Measurements from ENCODE around the gene SP110. TPM values are rescaled to one million over a fixed set of nuclear protein-coding genes. Genes with fewer than 3 reads are reported as not detected.
"Not testable (repeated sequence)": the region's sequence is repeated elsewhere in the genome, so short reads cannot be mapped to it uniquely, and the experiment has no call there.

The SP110 gene
- total RNA-seq: 100 to 1,000 TPM; 153 to 158 TPM

GRCh38 chr2:230219419-230220331, at the start of gene SP110:
SP110 (minus strand) TSS chr2:230219984; CDS start chr2:230216927, 3,057 bp downstream.
- DNase-seq (peak; percentile 80), ATAC-seq (ENCODE audit: low read depth) (peak; percentile 88)
- Mint-ChIP-seq H3K36me3 (peaks cover 41% of the 10 kb centered on the region), H3K4me3 (peak within 1 kb of the TSS; percentile 99), H3K9me3 (no peaks in the 10 kb centered on the region), H3K27me3 (no peaks in the 10 kb centered on the region), H3K4me1 (peaks cover 53% of the 10 kb centered on the region), H3K27ac (peak within 1 kb of the TSS; percentile 99)
- POLR2A ChIA-PET: interaction anchor here (0.6 to 5.0 kb wide), 13 partner anchors 8 to 439 kb away, joined by 3 to 56 read pairs (median 11); partner anchors contain the start of genes SP100 and SP140L

GRCh38 chr2:230268606-230269243, 48.9 kb upstream of the SP110 start:
- ATAC-seq (ENCODE audit: low read depth) (peak; percentile 78), DNase-seq (no peak)
- H3K27me3 Mint-ChIP-seq: no peaks in the 10 kb centered on the region
- peaks cover 15% of the 10 kb centered on the region for H3K9me3 Mint-ChIP-seq
- H3K27ac Mint-ChIP-seq: peak overlapping the region; percentile 59
- H3K4me3 Mint-ChIP-seq: peak overlapping the region; percentile 6
- POLR2A ChIA-PET: no interaction called here
- H3K4me1 Mint-ChIP-seq: peaks cover 24% of the 10 kb centered on the region
- peaks cover 72% of the 10 kb centered on the region for H3K36me3 Mint-ChIP-seq

GRCh38 chr2:230267556-230267955, 47.8 kb upstream of the SP110 start:
- Mint-ChIP-seq H3K27me3 (no peaks in the 10 kb centered on the region), H3K9me3 (peaks cover 14% of the 10 kb centered on the region), H3K36me3 (peaks cover 64% of the 10 kb centered on the region), H3K27ac (no peak overlapping the region), H3K4me3 (no peak overlapping the region), H3K4me1 (peaks cover 32% of the 10 kb centered on the region)
- DNase-seq (no peak), ATAC-seq (ENCODE audit: low read depth) (no peak)
- POLR2A ChIA-PET: no interaction called here

GRCh38 chr2:230267059-230267458, 47.3 kb upstream of the SP110 start:
- POLR2A ChIA-PET: no interaction called here
- H3K4me3 Mint-ChIP-seq: no peak overlapping the region
- DNase-seq: no peak
- H3K9me3 Mint-ChIP-seq: peaks cover 10% of the 10 kb centered on the region
- peaks cover 37% of the 10 kb centered on the region for H3K4me1 Mint-ChIP-seq
- no peaks in the 10 kb centered on the region for H3K27me3 Mint-ChIP-seq
- H3K36me3 Mint-ChIP-seq: peaks cover 62% of the 10 kb centered on the region
- no peak overlapping the region for H3K27ac Mint-ChIP-seq
- no peak for ATAC-seq (ENCODE audit: low read depth)

GRCh38 chr2:230266638-230267037, 46.9 kb upstream of the SP110 start:
- no peak for DNase-seq
- no peak for ATAC-seq (ENCODE audit: low read depth)
- Mint-ChIP-seq H3K4me1 (peaks cover 42% of the 10 kb centered on the region), H3K27ac (no peak overlapping the region), H3K27me3 (no peaks in the 10 kb centered on the region), H3K36me3 (peaks cover 62% of the 10 kb centered on the region), H3K9me3 (peaks cover 6% of the 10 kb centered on the region), H3K4me3 (no peak overlapping the region)
- POLR2A ChIA-PET: no interaction called here

GRCh38 chr2:230264945-230265344, 45.2 kb upstream of the SP110 start:
- H3K27me3 Mint-ChIP-seq; H3K9me3 Mint-ChIP-seq; DNase-seq; ATAC-seq (ENCODE audit: low read depth); H3K27ac Mint-ChIP-seq; H3K4me3 Mint-ChIP-seq: not testable (repeated sequence)
- peaks cover 53% of the 10 kb centered on the region for H3K4me1 Mint-ChIP-seq
- POLR2A ChIA-PET: interaction anchor here (2.0 kb wide), 1 partner anchor 54 kb away, joined by 5 read pairs; no protein-coding TSS in a partner anchor
- peaks cover 64% of the 10 kb centered on the region for H3K36me3 Mint-ChIP-seq

- H3K36me3 Mint-ChIP-seq: peaks cover 59% of the 10 kb centered on the region
- POLR2A ChIA-PET: interaction anchor here (0.6 to 0.8 kb wide), 2 partner anchors 43 to 65 kb away, joined by 3 read pairs; partner anchors contain the start of gene SP110
- peaks cover 3% of the 10 kb centered on the region for H3K9me3 Mint-ChIP-seq
- H3K27ac Mint-ChIP-seq: peak overlapping the region; percentile 91
- DNase-seq (no peak), ATAC-seq (ENCODE audit: low read depth) (peak; percentile 75)
- H3K27me3 Mint-ChIP-seq: no peaks in the 10 kb centered on the region
- H3K4me1 Mint-ChIP-seq: peaks cover 43% of the 10 kb centered on the region
- H3K4me3 Mint-ChIP-seq: peak overlapping the region; percentile 73
Observed at GRCh38 chr2:230262246-230262645, 42.5 kb upstream of the SP110 start.

- no peaks in the 10 kb centered on the region for H3K27me3 Mint-ChIP-seq
- DNase-seq (no peak), ATAC-seq (ENCODE audit: low read depth) (no peak)
- H3K9me3 Mint-ChIP-seq: peaks cover 3% of the 10 kb centered on the region
- H3K4me1 Mint-ChIP-seq: peaks cover 39% of the 10 kb centered on the region
- no peak overlapping the region for H3K27ac Mint-ChIP-seq
- POLR2A ChIA-PET: interaction anchor here (0.6 to 1.1 kb wide), 2 partner anchors 38 to 52 kb away, joined by 3 to 4 read pairs; no protein-coding TSS in a partner anchor
- H3K4me3 Mint-ChIP-seq: no peak overlapping the region
- H3K36me3 Mint-ChIP-seq: peaks cover 37% of the 10 kb centered on the region
Observed at GRCh38 chr2:230258483-230258882, 38.7 kb upstream of the SP110 start.

- H3K27me3 Mint-ChIP-seq: no peaks in the 10 kb centered on the region
- H3K36me3 Mint-ChIP-seq: peaks cover 31% of the 10 kb centered on the region
- peaks cover 3% of the 10 kb centered on the region for H3K9me3 Mint-ChIP-seq
- H3K4me3 Mint-ChIP-seq: no peak overlapping the region
- H3K4me1 Mint-ChIP-seq: peaks cover 27% of the 10 kb centered on the region
- POLR2A ChIA-PET: no interaction called here
- peak overlapping the region; percentile 34 for H3K27ac Mint-ChIP-seq
- DNase-seq (no peak), ATAC-seq (ENCODE audit: low read depth) (peak; percentile 13)
Observed at GRCh38 chr2:230256733-230257332, 37.0 kb upstream of the SP110 start.

- Mint-ChIP-seq H3K36me3 (peaks cover 10% of the 10 kb centered on the region), H3K27me3 (no peaks in the 10 kb centered on the region), H3K9me3 (no peaks in the 10 kb centered on the region), H3K4me3 (no peak overlapping the region), H3K27ac (no peak overlapping the region), H3K4me1 (peaks cover 13% of the 10 kb centered on the region)
- POLR2A ChIA-PET: interaction anchor here (1.3 to 3.2 kb wide), 2 partner anchors 35 to 73 kb away, joined by 6 to 13 read pairs; partner anchors contain the start of genes SP110 and SP140L
- DNase-seq: no peak
- peak; percentile 79 for ATAC-seq (ENCODE audit: low read depth)
Observed at GRCh38 chr2:230254152-230254881, 34.5 kb upstream of the SP110 start.

- Mint-ChIP-seq H3K27me3 (no peaks in the 10 kb centered on the region), H3K4me1 (no peaks in the 10 kb centered on the region), H3K4me3 (no peak overlapping the region), H3K27ac (no peak overlapping the region), H3K36me3 (no peaks in the 10 kb centered on the region), H3K9me3 (no peaks in the 10 kb centered on the region)
- no peak for DNase-seq
- ATAC-seq (ENCODE audit: low read depth): no peak
- POLR2A ChIA-PET: no interaction called here
Observed at GRCh38 chr2:230250231-230250630, 30.4 kb upstream of the SP110 start.

- Mint-ChIP-seq H3K36me3 (peaks cover 19% of the 10 kb centered on the region), H3K27me3 (peaks cover 6% of the 10 kb centered on the region), H3K4me1 (peaks cover 2% of the 10 kb centered on the region), H3K4me3 (no peak overlapping the region), H3K27ac (no peak overlapping the region), H3K9me3 (peaks cover 5% of the 10 kb centered on the region)
- POLR2A ChIA-PET: no interaction called here
- ATAC-seq (ENCODE audit: low read depth): no peak
- no peak for DNase-seq
Observed at GRCh38 chr2:230246206-230246605, 26.4 kb upstream of the SP110 start.

GRCh38 chr2:230244211-230244610, 24.4 kb upstream of the SP110 start:
- Mint-ChIP-seq H3K4me1 (peaks cover 2% of the 10 kb centered on the region), H3K27ac (no peak overlapping the region), H3K27me3 (peaks cover 6% of the 10 kb centered on the region), H3K4me3 (no peak overlapping the region), H3K36me3 (peaks cover 34% of the 10 kb centered on the region), H3K9me3 (peaks cover 5% of the 10 kb centered on the region)
- POLR2A ChIA-PET: no interaction called here
- ATAC-seq (ENCODE audit: low read depth) (no peak), DNase-seq (no peak)

Data from activated naive CD8-positive, alpha-beta T cell treated with anti-CD3 and anti-CD28 coated beads, Interleukin-2, amount 10 ng/mL, durations not matched to agents 7 days and 5 days (primary cell).